ENCODE data around the gene IL17REL. TPM values are rescaled to one million over a fixed set of nuclear protein-coding genes. Genes with fewer than 3 reads are reported as not detected.

Gene IL17REL
- total and polyA plus RNA-seq, 2 of the 13 experiments (the other 11 are each of a cell fraction or from before 2014, with no cell fraction given): not detected

DNA sequence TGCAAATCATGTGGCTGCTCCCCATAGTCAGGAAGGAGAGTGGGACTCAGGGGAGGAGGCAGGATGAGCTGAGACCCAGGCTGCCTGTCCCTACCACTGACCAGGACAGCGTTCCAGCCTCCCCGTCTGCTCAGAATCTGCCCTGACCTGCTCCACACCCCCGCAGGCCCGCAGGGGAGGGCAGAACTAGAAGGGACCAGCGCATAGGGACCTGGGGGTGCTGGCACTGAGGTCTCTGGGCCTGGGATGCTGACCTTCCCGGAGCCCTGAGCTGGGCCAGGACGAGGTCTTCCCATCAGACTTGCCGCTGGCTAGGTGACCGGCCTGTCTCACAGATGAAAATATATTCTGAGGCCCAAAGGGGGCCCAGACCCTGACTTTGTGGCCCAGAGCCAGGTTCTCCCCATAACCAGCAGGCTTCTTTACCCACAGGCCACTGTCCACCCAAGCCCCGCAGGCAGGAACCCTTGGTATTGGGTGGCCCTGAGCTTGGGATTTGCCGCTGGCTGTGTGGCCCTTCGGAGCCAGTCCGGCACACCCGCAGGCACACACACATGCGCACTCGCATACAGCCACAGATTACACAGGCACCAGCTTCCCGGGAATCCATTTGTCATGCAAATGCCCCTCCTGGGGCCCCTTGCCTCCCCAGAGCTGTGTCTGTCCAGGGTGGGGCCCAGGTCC lies 65.8 kb downstream of the IL17REL start (continued):
- TF ChIP-seq ZNF7 (CRISPR knock-in tag; IDR thresholded peaks at IDR 0.05): no peak
- TF ChIP-seq PLRG1 (conservative IDR thresholded peaks at IDR 0.05): no peak
- TF ChIP-seq IRX3 (CRISPR knock-in tag; IDR thresholded peaks at IDR 0.05; ENCODE audit: borderline replicate concordance, low read depth): no peak
- TF ChIP-seq RFXAP (CRISPR knock-in tag; IDR thresholded peaks at IDR 0.05; ENCODE audit: borderline replicate concordance): no peak
- TF ChIP-seq, protein P1, sequence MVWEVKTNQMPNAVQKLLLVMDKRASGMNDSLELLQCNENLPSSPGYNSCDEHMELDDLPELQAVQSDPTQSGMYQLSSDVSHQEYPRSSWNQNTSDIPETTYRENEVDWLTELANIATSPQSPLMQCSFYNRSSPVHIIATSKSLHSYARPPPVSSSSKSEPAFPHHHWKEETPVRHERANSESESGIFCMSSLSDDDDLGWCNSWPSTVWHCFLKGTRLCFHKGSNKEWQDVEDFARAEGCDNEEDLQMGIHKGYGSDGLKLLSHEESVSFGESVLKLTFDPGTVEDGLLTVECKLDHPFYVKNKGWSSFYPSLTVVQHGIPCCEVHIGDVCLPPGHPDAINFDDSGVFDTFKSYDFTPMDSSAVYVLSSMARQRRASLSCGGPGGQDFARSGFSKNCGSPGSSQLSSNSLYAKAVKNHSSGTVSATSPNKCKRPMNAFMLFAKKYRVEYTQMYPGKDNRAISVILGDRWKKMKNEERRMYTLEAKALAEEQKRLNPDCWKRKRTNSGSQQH (CRISPR knock-in tag; IDR thresholded peaks at IDR 0.05; ENCODE audit: low read depth): no peak
- TF ChIP-seq, protein P2, sequence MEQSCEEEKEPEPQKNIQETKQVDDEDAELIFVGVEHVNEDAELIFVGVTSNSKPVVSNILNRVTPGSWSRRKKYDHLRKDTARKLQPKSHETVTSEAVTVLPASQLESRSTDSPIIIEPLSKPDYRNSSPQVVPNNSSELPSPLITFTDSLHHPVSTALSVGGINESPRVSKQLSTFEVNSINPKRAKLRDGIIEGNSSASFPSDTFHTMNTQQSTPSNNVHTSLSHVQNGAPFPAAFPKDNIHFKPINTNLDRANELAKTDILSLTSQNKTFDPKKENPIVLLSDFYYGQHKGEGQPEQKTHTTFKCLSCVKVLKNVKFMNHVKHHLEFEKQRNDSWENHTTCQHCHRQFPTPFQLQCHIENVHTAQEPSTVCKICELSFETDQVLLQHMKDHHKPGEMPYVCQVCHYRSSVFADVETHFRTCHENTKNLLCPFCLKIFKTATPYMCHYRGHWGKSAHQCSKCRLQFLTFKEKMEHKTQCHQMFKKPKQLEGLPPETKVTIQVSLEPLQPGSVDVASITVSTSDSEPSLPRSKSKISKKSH (CRISPR knock-in tag; IDR thresholded peaks at IDR 0.05; ENCODE audit: borderline replicate concordance): no peak
- TF ChIP-seq, protein P3, sequence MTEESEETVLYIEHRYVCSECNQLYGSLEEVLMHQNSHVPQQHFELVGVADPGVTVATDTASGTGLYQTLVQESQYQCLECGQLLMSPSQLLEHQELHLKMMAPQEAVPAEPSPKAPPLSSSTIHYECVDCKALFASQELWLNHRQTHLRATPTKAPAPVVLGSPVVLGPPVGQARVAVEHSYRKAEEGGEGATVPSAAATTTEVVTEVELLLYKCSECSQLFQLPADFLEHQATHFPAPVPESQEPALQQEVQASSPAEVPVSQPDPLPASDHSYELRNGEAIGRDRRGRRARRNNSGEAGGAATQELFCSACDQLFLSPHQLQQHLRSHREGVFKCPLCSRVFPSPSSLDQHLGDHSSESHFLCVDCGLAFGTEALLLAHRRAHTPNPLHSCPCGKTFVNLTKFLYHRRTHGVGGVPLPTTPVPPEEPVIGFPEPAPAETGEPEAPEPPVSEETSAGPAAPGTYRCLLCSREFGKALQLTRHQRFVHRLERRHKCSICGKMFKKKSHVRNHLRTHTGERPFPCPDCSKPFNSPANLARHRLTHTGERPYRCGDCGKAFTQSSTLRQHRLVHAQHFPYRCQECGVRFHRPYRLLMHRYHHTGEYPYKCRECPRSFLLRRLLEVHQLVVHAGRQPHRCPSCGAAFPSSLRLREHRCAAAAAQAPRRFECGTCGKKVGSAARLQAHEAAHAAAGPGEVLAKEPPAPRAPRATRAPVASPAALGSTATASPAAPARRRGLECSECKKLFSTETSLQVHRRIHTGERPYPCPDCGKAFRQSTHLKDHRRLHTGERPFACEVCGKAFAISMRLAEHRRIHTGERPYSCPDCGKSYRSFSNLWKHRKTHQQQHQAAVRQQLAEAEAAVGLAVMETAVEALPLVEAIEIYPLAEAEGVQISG (CRISPR knock-in tag; IDR thresholded peaks at IDR 0.05): peak; percentile 33
- 0 out of 2 replicates have a peak, but pooled peaks have one; percentile 8 for TF ChIP-seq SAFB2 (CRISPR knock-in tag; IDR thresholded peaks at IDR 0.05; ENCODE audit: borderline replicate concordance, low read depth)
- TF ChIP-seq, protein P4, sequence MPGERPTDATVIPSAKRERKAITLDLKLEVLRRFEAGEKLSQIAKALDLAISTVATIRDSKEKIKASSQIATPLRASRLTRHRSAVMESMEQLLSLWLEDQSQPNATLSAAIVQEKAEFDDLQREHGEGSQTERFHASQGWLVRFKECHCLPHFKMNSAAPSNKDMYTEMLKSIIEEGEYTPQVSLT (CRISPR knock-in tag; IDR thresholded peaks at IDR 0.05; ENCODE audit: borderline replicate concordance, low read depth): no peak
- no peak for TF ChIP-seq ZNF451 (CRISPR knock-in tag; IDR thresholded peaks at IDR 0.05)
- TF ChIP-seq, protein P5, sequence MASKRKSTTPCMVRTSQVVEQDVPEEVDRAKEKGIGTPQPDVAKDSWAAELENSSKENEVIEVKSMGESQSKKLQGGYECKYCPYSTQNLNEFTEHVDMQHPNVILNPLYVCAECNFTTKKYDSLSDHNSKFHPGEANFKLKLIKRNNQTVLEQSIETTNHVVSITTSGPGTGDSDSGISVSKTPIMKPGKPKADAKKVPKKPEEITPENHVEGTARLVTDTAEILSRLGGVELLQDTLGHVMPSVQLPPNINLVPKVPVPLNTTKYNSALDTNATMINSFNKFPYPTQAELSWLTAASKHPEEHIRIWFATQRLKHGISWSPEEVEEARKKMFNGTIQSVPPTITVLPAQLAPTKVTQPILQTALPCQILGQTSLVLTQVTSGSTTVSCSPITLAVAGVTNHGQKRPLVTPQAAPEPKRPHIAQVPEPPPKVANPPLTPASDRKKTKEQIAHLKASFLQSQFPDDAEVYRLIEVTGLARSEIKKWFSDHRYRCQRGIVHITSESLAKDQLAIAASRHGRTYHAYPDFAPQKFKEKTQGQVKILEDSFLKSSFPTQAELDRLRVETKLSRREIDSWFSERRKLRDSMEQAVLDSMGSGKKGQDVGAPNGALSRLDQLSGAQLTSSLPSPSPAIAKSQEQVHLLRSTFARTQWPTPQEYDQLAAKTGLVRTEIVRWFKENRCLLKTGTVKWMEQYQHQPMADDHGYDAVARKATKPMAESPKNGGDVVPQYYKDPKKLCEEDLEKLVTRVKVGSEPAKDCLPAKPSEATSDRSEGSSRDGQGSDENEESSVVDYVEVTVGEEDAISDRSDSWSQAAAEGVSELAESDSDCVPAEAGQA (IDR thresholded peaks at IDR 0.05; ENCODE audit: low read depth): no peak
- TF ChIP-seq, protein P5 (CRISPR knock-in tag; IDR thresholded peaks at IDR 0.05; ENCODE audit: borderline replicate concordance): no peak
- TF ChIP-seq BRCA1 (CRISPR knock-in tag; IDR thresholded peaks at IDR 0.05): no peak

Measured in HepG2 (cell line).